HCT116 (cell line): ENCODE measurements around the gene SYNC. TPM values are rescaled to one million over a fixed set of nuclear protein-coding genes. Genes with fewer than 3 reads are reported as not detected.

Source experiments
- ATAC-seq: fragments of 200-7000 bp; cut with Tn5 transposase; 2 replicates; pipeline ENCODE4 v1.9.1; 2020; ENCODE audit warnings: mild to moderate bottlenecking, moderate library complexity
- BruUV-seq: library from RNA; stranded (reverse); fragments of 400-500 nt; replicated peaks from 2 replicates; lab custom pipeline; 2021; lab: Mats Ljungman, UMichigan
- CTCF ChIA-PET: fragments of 300-600 bp; sonication (Branson Sonifier 250); formaldehyde crosslinking; loops from one replicate; lab custom pipeline; 2021; ENCODE audit warnings: antibody characterized with exemption; lab: Charles Lee
- POLR2A ChIA-PET: fragments of 300-600, 350-600 bp; sonication (Branson Sonifier 250); formaldehyde crosslinking; loops from one replicate; lab custom pipeline; 2021; ENCODE audit warnings: antibody characterized with exemption; lab: Charles Lee
- RAD21 ChIA-PET, 2 experiments: fragments of 300-600 bp; sonication (Branson Sonifier 250); formaldehyde crosslinking; loops; one replicate each; lab custom pipeline; 2023; ENCODE audit warnings: low total read pairs in 2 of 2; ENCODE audit not compliant: uncharacterized antibody in 2 of 2, unreplicated experiment in 2 of 2, low non-redundant PET in 1 of 2; lab: Charles Lee
- DNase-seq: peaks from one replicate; pipeline ENCODE4 v3.0.0-alpha.2; 2010; ENCODE audit warnings: low read depth, low spot score
- H2AFZ ChIP-seq: fragments of 200-600 bp; shearing (Covaris generic), sonication (generic); 2 replicates; pipeline ENCODE4 v1.6.1; 2017; ENCODE audit warnings: low read depth, mixed run types, mixed read lengths, antibody characterized with exemption, low read length; ENCODE audit not compliant: poor library complexity, severe bottlenecking
- H3K27ac ChIP-seq: 2 replicates; pipeline ENCODE4 v1.5.1; 2012; ENCODE audit warnings: low read depth, low read length
- H3K27me3 ChIP-seq: fragments of 200-600 bp; sonication (generic); 2 replicates; pipeline ENCODE4 v1.6.1; 2016; ENCODE audit warnings: mixed run types, low read length, mixed read lengths; ENCODE audit not compliant: insufficient read depth
- H3K36me3 ChIP-seq, 2 experiments: fragments of 200-500 bp in 1 of 2; fragments of 200-600 bp in 1 of 2; sonication (Bioruptor generic) in 1 of 2; sonication (generic) in 1 of 2; 2 replicates each; pipeline versions ENCODE4 v1.5.1 to v1.6.1; 2014 to 2016; ENCODE audit warnings: low read length in 2 of 2, inconsistent platforms in 1 of 2, mixed read lengths in 1 of 2, mixed run types in 1 of 2; ENCODE audit not compliant: insufficient read depth in 2 of 2, control insufficient read depth in 1 of 2
- H3K4me1 ChIP-seq, 2 experiments: fragments of 200-600 bp in 1 of 2; sonication (generic) in 1 of 2; 2 replicates each; pipeline versions ENCODE4 v1.5.1 to v1.6.1; 2012 to 2017; ENCODE audit warnings: low read length in 2 of 2, inconsistent platforms in 1 of 2, mild to moderate bottlenecking in 1 of 2, mixed read lengths in 1 of 2, mixed run types in 1 of 2, moderate library complexity in 1 of 2; ENCODE audit not compliant: insufficient read depth in 2 of 2, control insufficient read depth in 1 of 2
- H3K4me2 ChIP-seq: fragments of 200-600 bp; sonication (generic); 2 replicates; pipeline ENCODE4 v1.6.1; 2017; ENCODE audit warnings: mixed run types, low read length, mixed read lengths
- H3K4me3 ChIP-seq, 2 experiments: fragments of 200-600 bp in 1 of 2; sonication (generic) in 1 of 2; replicated peaks in 1 of 2; 2 replicates each; pipeline ENCODE4 v1.5.1; 2011 to 2016; ENCODE audit warnings: low read length in 2 of 2, control low read depth in 1 of 2, low read depth in 1 of 2, mild to moderate bottlenecking in 1 of 2, mixed read lengths in 1 of 2, mixed run types in 1 of 2
- H3K79me2 ChIP-seq: fragments of 200-600 bp; sonication (generic); 2 replicates; pipeline ENCODE4 v1.6.1; 2017; ENCODE audit warnings: mild to moderate bottlenecking, mixed run types, low read length, moderate library complexity, mixed read lengths; ENCODE audit not compliant: insufficient read depth
- H3K9ac ChIP-seq: fragments of 200-600 bp; sonication (generic); 2 replicates; pipeline ENCODE4 v1.6.1; 2016; ENCODE audit warnings: low read length, mixed read lengths
- H3K9me2 ChIP-seq: fragments of 200-600 bp; sonication (generic), shearing (Covaris generic); 2 replicates; pipeline ENCODE4 v1.6.1; 2017; ENCODE audit warnings: mixed run types, mild to moderate bottlenecking, moderate library complexity; ENCODE audit not compliant: insufficient read depth
- H3K9me3 ChIP-seq, 2 experiments: fragments of 200-500 bp in 1 of 2; fragments of 200-600 bp in 1 of 2; sonication (Bioruptor generic) in 1 of 2; sonication (generic) in 1 of 2; 2 replicates each; pipeline ENCODE4 v1.6.1; 2014 to 2017; ENCODE audit warnings: low read length in 2 of 2, mixed read lengths in 2 of 2, inconsistent platforms in 1 of 2, low read depth in 1 of 2, mild to moderate bottlenecking in 1 of 2, mixed run types in 1 of 2, moderate library complexity in 1 of 2; ENCODE audit not compliant: control insufficient read depth in 1 of 2, insufficient read depth in 1 of 2
- H4K20me1 ChIP-seq: fragments of 200-600 bp; sonication (generic), shearing (Covaris generic); 2 replicates; pipeline ENCODE4 v1.6.1; 2017; ENCODE audit warnings: mixed run types, mild to moderate bottlenecking, moderate library complexity; ENCODE audit not compliant: insufficient read depth
- CEBPB ChIP-seq: IDR thresholded peaks from 2 replicates; pipeline ENCODE4 v1.6.1; 2012; ENCODE audit warnings: low read depth
- ELF1 ChIP-seq: IDR thresholded peaks from 2 replicates; pipeline ENCODE4 v1.6.1; 2012; ENCODE audit warnings: low read depth, borderline replicate concordance
- POLR2AphosphoS5 ChIP-seq: IDR thresholded peaks from 2 replicates; pipeline ENCODE4 v1.6.1; 2011; ENCODE audit warnings: mild to moderate bottlenecking, low read depth, low read length, moderate library complexity
- SP1 ChIP-seq: IDR thresholded peaks from 2 replicates; pipeline ENCODE4 v1.6.1; 2012; ENCODE audit warnings: low read depth
- YY1 ChIP-seq: IDR thresholded peaks from 2 replicates; pipeline ENCODE4 v1.6.1; 2011; ENCODE audit warnings: low read length, low read depth, moderate library complexity, mild to moderate bottlenecking; ENCODE audit not compliant: insufficient replicate concordance; ENCODE audit errors: extremely low read depth
- ZNF274 ChIP-seq: fragments of 200-500 bp; sonication (Bioruptor generic); IDR thresholded peaks from 2 replicates; pipeline ENCODE4 v1.6.1; 2014; ENCODE audit warnings: mild to moderate bottlenecking, low read depth, low read length, inconsistent platforms
- intact Hi-C: fragments of 100-400 bp; cut with micrococcal nuclease; formaldehyde crosslinking; loops from 2 replicates; pipeline ENCODE4 v1.10.0; 2022
- total RNA-seq: library from RNA; stranded (reverse); gene quantifications from one replicate; pipeline ENCODE4 v1.2.1, GENCODE V29; 2021; ENCODE audit not compliant: unreplicated experiment

SYNC gene
- total RNA-seq, 1 experiment from 2014 or later = 1.3 TPM

DNA sequence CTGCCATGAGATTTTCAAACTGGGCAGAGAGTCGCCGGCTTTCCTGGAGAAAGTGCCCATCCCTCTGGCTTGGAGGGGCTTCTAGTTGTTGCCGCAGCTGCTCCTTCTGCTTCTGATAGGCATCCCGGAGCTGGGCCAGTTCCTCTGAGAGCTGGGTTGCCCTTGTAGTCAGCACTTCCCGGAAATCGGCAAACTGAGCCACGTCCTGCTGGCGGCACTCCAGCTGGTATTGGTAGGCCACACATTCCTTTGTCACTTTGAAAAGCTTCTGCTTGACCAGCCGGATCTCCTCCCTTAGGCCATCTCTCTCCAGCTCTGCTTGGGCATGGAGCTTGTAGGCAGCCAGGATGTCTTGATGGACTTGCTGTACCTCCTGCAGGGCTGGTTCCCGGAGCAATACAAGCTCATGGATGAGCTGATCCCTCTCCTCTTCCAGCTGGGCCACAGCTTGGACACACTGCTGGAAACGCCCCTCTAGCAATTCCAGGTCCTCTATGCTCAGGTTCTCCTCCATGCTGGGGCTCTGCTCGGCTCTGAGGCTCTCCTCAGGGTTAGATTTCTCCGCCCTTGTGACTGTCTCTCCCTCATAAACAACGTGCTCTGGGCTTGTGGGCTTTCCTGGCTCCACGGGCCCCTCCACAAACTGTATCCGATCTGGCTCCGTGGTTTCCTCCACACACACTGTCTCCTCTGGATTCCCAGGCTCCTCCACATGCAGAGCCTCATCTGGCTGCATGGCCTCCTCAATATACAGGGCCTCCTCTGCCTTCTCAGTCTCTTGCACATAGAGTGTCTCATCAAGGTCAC lies 7.3 kb downstream of the SYNC start:
- 0 out of 2 replicates have a peak overlapping the region, but pooled peaks have one; percentile 6 for H3K4me2 ChIP-seq
- H3K27ac ChIP-seq = no peak overlapping the region
- no peaks in the 10 kb centered on the region for H4K20me1 ChIP-seq
- H3K9ac ChIP-seq = no peak overlapping the region
- TF ChIP-seq ZNF274 = no peak
- TF ChIP-seq ELF1 = no peak; the same call in 1 of the 2 replicates
- no peaks in the 10 kb centered on the region for H3K9me3 ChIP-seq
- H3K79me2 ChIP-seq = no peaks in the 10 kb centered on the region
- DNase-seq (no peak), ATAC-seq (peak; percentile 60)
- no TSS peak for BruUV-seq
- peaks cover 9 to 13% of the 10 kb centered on the region in 2 experiments for H3K4me1 ChIP-seq
- H3K27me3 ChIP-seq = no peaks in the 10 kb centered on the region
- ChIA-PET RAD21 (no interaction called here), POLR2A (no interaction called here), CTCF (interaction anchor here (1.1 kb wide), 1 partner anchor 17 kb away, joined by 3 read pairs; no protein-coding TSS in a partner anchor)
- no peaks in the 10 kb centered on the region for H3K9me2 ChIP-seq
- H3K36me3 ChIP-seq = no peaks in the 10 kb centered on the region
- no peak overlapping the region for H3K4me3 ChIP-seq
- intact Hi-C loops = no loop called here
- H2AFZ ChIP-seq = no peak overlapping the region

DNA sequence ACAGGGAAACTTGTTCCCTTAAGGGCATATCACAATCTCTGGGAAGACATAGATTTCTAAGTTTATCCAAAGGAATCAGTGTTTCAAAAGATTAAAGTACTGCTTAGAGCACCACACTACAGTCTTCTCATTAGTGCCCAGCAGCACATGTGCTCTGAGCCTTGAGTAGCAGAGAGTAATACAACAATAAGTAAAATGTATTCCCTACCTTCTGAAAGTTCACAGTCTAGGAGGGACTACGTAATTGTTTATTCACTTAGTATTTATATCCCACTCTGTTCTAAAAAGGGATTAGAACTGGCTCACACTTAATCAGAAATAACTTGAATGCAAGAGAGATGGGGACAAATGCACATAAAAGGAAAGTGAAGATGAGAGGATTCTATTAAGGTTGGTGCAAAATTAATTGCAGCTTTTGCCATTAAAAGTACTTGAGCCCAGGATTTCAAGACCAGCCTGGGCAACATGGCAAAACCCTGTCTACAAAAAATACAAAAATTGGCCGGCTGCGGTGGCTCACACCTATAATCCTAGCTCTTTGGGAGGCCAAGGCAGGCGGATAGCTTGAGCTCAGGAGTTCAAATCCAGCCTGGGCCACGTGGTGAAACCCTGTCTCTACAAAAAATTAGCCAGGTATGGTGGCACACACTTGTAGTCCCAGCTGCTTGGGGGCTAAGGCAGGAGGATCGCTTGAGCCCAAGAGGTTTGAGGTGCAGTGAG lies 9.0 kb downstream of the SYNC start:
- H4K20me1 ChIP-seq = no peaks in the 10 kb centered on the region
- no peaks in the 10 kb centered on the region for H3K79me2 ChIP-seq
- DNase-seq (no peak), ATAC-seq (no peak)
- ChIA-PET CTCF (no interaction called here), RAD21 (no interaction called here), POLR2A (no interaction called here)
- intact Hi-C loops = no loop called here
- no peak overlapping the region for H3K27ac ChIP-seq
- no peak overlapping the region for H2AFZ ChIP-seq
- no peak overlapping the region for H3K4me3 ChIP-seq
- no peaks in the 10 kb centered on the region for H3K36me3 ChIP-seq
- H3K9me2 ChIP-seq = no peaks in the 10 kb centered on the region
- BruUV-seq = no TSS peak
- no peaks in the 10 kb centered on the region for H3K27me3 ChIP-seq
- H3K4me1 ChIP-seq = peaks cover 9 to 13% of the 10 kb centered on the region in 2 experiments
- no peak overlapping the region for H3K9ac ChIP-seq
- TF ChIP-seq SP1 = no peak
- TF ChIP-seq CEBPB = no peak
- TF ChIP-seq POLR2AphosphoS5 = no peak
- TF ChIP-seq YY1 = no peak
- TF ChIP-seq, all 23 proteins: peak for 0
- H3K4me2 ChIP-seq = no peak overlapping the region
- H3K9me3 ChIP-seq = no peaks in the 10 kb centered on the region
